Inferior parietal cortex (tissue), 1 donor: ENCODE data around the gene USO1.
"Not testable (repeated sequence)": the region's sequence is repeated elsewhere in the genome, so short reads cannot be mapped to it uniquely, and the experiment has no call there.

ENCODE experiments used
- DNase-seq: peaks from one replicate; pipeline ENCODE4 v3.0.0-alpha.2; 2016; ENCODE audit errors: extremely low spot score

Gene USO1

DNA sequence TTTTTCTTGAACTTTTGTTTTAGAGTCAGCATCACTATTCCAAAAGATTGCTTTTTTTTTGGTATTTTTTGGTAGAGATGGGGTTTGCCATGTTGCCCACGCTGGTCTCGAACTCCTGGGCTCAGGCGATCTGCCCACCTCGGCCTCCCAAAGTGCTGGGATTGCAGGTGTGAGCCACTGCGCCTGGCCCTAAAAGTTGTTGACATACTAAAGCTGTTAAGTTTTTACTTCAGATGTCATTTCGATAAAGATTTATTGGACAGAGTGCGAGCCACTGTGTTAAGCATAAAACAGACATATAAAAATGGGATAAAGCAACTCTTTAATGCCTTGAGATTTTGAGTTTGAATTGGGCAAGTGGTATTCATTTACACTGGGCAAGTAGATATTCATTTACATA is 28.3 kb downstream of the USO1 start:
- DNase-seq, result no peak

DNA sequence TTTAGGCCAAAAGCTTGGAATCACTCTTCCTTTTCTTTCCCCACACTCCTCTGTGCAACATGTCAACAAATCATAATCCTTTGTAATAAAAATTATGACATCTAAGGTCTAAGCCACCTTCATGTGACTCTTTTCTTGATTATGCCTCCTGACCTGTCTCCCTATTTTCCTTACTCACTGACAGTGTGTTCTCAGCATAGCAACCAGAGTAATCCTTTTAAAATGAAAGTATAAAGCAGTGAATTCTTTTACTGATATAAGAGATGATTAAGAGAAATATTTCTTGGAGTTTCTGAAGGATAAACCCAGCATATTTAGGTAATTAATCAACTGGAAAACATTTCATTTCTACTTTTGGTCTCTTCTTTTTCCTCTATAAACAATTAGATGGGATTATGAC is 44.7 kb downstream of the USO1 start:
- no peak for DNase-seq

DNA sequence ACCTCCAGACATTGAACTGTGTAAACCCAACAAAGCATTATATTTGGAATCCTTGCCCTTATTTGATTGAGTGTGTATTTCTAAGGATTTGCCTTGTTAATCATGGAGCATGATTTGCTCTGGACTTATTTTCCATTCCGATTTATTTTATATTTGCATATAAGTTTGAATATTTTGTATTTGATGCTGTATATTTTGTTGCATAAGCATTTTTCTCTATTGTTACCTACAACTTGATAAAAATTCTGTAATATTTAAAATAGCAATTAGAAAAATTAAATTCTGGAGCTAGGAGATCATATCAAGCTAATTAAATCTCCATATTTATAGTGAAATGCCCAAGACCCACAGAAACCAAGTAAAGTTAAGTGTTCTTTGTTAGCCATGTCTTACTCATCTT is 47.2 kb downstream of the USO1 start:
- DNase-seq, result no peak

DNA sequence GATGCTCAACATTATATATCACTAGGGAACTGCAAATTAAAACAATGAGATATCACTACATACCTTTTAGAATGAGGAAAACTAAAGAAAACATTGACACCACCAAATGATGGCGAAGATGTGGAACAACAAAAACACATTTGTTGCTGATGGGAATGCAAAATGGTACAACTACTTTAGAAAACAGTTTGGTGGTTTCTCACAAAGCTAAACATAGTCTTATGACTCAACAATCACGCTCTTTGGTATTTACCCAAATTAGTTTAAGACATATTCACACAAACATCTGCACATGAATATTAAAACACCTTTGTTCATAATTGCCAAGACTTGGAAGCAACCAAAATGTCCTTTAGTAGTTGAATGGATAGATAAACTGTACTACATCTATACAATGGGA is 53.2 kb downstream of the USO1 start:
- no peak for DNase-seq

DNA sequence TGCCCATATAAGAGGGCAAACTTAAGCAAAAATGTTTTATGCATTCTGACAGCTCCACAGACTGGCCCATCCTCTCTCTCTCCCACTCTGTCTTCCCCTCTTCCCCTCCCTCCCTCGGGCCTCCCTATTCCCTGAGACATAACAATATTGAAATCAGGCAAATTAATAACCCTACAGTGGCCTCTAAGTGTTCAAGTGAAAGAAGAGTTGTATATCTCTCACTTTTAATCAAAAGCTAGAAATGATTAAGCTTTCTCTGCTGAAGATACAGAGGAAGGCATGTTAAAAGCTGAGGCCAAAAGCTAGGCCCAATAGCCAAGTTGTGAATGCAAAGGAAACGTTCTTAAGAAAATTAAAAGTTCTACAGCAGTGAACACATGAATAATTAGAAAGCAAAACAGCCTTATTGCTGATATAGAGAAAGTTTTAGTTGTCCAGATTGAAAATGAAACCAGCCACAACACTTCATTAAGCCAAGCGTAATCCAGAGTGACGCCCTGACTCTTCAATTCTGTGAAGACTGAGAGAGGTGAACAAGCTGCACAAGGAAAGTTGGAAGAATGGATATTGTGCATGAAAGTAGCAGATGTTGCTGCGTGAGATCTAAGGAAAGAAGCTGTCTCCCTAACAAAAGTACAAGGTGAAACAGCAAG is 54.9 kb downstream of the USO1 start:
- no peak for DNase-seq

DNA sequence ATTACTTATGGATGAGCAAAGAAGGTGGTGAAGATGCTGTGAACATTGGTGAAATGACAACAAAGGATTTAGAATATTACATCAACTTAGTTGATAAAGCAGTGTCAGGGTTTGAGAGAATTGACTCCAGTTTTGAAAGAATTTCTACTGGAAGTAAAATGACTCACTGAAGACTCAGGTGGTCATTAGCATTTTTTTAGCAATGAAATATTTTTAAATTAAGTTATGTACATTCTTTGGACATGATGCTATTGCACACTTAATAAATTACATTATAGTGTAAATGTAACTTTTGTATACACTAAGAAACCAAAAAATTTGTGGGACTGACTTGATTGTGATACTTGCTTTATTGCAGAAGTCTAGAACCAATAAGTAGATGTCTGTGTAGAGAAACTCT is 56.9 kb downstream of the USO1 start:
- DNase-seq, result no peak

DNA sequence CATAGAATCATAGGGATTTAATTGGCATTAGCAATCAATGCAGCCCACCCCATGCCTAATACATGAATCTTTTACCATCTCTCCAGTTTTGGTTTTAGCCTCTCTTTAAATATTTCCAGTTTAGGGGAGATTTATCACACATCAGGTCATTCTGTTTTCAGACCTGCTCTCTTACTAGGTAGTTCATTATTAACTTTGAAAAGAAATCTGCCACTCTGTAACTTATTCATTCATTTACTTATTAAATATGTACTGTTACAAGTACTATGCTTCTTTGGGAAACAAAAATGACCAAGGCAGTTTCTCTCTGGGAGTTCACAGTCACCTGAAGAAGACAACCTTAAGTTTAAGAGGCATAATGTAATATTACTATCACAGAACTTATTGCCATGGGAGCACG is 62.1 kb downstream of the USO1 start:
- no peak for DNase-seq

DNA sequence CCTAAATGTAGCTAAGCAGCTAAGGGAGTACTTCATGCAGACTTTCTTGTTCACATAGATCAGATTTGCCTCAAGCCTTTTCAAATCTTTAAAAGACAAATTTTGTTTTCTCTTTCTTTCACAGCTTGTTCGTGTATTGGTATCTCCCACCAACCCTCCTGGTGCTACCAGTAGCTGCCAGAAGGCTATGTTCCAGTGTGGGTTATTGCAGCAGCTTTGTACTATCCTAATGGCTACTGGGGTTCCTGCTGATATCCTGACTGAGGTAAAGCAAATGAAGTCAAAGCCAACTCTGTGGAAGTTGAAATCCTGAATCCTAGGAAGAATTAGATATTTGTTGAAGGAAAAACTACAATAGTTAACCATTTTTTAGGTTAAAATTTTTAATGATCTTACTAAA is 62.6 kb downstream of the USO1 start:
- no peak for DNase-seq

DNA sequence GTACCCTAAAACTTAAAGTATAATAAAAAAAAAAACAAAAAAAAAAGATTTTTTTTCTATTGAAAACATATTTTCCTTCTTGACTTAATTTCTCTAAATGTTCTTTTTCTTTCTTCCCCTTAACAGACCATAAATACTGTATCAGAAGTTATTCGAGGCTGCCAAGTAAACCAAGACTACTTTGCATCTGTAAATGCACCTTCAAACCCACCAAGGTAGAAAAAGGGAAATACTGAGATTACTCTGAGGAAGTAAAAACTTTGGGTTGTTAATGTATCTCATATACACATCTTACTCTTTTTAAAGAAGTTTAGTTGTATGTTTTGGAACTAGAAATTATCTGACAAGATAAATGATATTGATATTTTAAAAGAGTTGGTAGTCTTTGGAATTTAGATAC is 65.6 kb downstream of the USO1 start:
- no peak for DNase-seq

DNA sequence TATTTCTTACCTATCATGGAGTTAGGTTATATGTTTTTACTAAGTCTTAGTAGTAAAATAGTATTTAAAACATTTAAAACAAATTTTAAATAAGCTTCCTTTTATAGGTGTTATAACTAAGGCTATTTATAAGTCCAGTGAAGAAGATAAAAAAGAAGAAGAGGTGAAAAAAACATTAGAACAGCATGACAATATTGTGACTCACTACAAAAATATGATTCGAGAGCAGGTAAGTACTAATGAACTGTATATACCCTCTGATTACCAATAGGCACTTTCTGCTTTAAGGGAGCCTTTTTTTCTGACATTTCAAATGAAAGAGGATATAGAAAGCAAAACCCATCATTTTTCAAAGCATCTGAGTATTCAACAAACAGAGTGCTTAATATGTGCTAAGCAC is 76.6 kb downstream of the USO1 start:
- no peak for DNase-seq

DNA sequence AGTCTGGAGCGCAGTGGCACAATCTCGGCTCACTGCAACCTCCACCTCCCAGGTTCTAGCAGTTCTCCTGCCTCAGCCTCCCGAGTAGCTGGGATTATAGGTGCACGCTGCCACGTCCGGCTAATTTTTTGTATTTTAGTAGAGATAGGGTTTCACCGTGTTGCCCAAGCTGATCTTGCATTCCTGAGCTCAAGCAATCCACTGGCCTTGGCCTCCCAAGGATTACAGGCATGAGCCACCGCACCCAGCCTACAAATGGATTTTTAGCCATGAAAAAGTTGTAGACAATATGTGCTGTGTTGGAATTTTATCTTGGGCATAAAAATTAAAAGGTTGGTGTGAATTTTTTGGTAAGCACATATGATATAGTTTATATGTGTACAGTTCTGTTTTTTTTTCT is 81.7 kb downstream of the USO1 start:
- DNase-seq, result not testable (repeated sequence)

DNA sequence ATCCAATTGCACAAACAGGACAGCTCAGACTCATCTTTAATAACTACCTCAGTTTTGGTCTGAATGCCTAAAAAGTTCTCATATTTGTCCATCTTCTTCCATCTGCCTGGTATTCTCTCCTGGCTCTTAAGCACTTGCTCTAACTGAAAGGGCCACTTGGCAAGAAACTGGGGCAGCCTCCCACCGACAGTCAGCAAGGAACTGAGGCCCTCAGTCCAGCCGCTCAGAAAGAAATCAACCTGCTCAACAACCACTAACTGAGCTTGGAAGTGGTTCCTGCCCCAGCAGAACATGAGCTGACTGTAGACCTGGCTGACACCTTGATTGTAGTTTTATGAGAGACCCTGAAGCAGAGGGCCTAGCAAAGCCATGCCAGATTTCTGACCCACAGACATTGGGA is 93.5 kb downstream of the USO1 start:
- no peak for DNase-seq

DNA sequence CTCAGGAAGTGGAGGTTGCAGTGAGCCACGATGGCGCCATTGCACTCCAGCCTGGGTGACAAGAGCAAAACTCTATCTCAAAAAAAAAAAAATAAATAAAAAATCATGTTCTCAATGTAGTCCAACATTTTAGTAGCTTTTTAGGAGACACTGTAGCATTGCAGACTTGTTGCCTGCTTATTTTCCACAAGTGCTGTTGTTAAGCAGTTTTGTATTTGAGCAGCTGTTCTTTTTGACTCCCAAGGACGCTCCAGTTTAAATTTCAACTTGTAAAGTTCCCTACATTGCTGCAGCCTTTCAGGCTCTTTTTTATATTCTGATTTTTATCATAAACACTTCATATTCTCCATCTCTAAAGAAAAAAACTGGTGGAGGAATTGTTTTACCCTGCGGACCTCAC is 94.7 kb downstream of the USO1 start:
- DNase-seq, result no peak

DNA sequence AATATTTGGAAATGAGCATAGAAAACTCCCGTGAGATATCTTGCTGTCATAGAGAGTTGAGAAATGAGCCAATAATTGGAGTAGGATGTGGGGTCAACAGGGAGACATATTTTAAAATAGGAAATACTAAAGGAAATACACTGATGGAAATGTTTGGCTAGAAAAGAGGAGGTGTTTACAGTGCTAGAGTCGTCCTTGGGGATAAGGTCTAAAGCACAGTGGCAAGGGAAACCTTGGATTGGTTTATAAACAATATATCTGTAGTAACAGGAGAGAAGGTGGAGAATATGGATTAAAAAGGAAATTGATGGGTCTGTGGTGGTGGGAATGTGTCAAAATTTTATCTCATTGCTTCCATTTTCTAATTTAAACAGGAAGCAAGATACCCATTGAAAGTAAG is 95.8 kb downstream of the USO1 start:
- DNase-seq, result no peak

DNA sequence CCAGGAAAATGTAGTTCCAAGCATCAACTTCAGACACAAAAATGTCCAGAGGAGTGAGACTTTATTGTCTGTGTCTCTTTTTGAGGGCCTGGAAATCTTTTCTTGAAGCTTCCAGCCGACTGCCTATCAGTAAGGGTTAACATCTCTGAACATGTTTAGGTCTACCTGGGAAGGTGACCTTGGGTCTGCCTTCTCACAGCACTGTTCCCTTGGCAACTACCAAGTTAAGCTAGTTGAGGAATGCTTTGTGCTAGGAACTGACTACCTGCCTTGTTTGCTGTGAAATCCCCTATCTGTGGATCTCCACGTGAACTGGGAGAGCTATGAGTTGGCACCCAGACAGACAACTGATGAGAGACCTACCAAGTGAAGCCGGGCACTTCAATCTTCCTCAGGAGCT is 96.3 kb downstream of the USO1 start:
- DNase-seq, result no peak

DNA sequence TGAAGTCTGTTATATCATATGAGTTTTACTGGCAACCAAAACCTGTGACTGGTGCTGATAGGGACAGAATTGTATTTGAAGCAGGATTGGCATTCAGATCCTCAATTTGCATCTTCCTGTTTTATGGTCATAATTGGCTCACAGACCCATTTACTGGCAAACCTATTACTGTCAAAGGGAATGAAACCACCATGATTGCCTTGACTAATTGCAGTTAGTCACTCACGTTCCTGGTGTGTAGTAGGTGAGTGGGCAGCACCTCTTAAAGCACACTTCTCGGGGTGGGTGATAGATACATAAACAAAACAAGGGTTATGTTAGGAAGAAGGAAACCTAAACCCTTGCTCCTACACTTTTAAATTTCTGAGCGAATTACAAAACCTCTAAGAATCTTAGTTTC is 96.8 kb downstream of the USO1 start:
- DNase-seq, result no peak

DNA sequence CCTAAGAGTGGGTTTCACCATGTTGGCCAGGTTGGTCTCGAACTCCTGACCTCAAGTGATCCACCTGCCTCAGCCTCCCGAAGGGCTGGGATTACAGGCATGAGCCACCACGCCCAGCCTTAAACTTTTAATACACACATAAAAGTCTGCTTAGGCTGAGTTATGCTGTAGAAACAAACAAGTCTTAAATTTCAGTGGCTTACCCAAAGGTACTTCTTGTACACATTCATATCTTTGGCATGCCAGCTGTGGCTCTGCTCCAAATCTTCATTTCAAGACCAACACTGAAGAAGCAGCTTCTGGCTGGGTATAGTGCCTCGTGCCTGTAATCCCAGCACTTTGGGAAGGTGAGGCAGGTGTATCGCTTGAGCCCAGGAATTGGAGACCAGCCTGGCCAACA is 97.6 kb downstream of the USO1 start:
- DNase-seq, result no peak

DNA sequence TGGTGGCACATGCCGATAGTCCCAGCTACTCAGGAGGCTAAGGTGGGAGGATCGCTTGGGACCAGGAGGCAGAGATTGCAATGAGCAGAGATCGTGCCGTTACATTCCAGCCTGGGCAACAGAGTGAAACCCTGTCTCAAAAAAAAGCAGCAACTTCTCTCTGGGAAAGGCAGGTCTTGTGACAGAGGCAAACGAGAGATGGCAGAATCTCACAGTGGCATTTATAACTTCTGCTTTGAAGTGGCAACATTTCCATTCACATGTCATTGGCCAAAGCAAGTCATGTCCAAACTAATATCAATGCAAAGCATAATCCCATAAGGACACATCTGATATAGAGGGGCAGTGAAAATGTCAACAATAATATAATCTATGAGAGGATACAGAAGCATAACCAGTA is 98.0 kb downstream of the USO1 start:
- DNase-seq, result no peak

DNA sequence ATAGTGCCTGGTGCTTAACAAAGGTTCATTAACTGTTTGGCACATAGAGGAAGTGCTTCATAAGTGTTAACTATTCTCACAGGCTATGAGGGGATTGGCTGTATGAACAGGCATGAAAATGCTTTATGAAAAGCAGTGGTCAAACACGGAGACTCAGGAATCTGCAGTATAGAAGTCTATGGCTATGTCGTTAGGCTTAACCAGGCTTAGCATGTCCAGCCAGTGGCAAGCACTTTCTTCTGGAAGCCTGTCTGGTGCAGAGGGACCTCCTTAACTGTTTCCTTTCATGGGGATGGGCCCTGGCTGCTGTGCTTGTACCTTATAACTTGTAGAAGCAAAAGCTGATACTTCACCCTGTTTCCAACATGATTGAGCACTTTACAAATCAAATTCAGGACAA is 99.4 kb downstream of the USO1 start:
- no peak for DNase-seq

DNA sequence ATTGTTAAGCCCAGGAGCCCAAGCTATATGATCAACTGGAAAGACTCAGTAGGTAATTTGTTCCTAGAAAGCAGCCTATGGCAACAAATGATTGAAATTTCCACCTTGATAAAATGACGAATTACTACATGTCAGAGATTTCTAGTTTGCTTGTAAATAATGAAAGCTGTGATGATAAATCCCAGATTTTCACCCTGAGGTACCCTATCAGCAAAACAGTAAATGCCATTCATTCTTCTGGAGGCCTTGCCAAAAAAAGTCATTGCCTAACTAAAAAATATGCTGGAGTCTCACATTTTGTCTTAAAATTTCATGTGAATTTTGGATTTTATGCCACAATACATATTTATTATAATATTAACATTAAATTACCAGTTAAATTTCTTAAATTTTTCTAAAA is 106.5 kb downstream of the USO1 start:
- no peak for DNase-seq

DNA sequence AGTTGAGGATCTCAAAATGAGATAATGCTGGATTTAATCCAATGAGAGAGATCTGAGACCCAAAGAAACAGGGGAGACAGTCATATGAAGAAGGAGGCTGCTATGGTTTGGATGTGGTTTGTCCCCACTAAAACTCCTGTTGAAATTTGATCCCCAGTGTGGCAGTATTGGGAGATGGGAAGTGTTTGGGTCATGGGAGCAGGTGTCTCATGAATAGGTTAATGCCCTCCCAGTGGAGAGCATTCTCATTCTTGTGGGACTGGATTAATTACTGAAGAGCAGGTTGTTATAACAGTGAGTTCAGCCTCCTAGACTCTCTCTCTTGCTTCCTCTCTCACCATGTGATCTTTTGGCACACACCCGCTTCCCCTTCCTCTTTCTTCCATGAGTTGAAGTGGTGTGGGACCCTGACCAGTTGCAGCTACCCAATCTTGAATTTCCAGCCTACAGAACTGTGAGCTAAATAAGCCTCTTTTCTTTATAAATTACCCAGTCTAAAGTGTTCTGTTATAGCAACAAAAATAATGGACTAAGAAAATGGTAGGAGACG is 107.6 kb downstream of the USO1 start:
- DNase-seq, result no peak

DNA sequence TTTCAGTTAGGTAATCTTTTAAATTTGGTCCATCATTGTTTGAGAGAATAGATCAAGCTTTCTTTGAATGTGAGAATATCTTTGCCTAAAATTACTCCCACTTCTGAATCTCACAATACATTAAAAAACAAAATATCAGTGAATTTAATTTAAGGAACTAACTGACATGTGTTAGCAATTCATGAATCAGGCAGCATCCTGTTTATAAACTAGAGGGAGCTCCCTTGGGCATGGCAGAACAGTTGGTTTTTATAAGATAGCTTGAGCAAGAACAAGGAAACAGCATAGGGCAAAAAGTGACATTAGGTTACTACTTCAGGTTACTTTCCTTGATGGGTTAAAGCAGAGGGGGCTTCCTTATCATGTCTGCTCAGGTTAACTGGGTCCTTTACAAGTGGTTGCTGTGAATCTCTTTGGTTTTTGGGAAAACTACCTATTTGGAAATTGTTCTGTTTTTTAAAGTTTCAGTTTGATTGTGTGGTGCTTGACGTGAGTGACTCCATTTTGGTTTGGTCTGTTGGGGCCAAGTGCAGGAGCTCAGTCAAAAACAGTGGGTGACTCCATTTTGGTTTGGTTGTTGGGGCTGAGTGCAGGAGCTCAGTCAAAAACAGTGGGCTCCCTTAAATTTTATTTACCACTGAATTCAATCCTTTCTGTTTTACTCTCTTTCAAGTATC is 109.9 kb downstream of the USO1 start:
- DNase-seq, result no peak

DNA sequence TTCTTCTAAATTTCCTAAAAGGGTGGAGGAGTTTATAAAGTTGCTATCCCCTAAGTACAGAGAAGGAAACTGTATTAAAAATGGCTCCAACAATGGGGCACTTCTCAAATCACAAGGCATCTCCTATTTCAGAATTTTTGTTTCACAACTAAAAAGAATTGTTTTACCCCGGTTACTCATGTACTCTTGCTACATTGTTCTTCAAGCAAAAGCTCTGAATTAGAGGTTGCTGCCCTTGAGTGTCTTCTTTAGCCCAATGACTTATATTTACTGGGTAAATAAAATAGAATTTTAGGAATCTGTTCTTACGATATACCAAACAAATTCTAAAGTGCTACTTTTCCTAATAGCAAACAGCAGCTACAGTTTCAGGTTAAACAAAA is 110.4 kb downstream of the USO1 start:
- no peak for DNase-seq
